WTC11 (cell line): ENCODE measurements around the gene LTBP1. TPM values are rescaled to one million over a fixed set of nuclear protein-coding genes. Genes with fewer than 3 reads are reported as not detected.

ENCODE experiments used
- ATAC-seq: fragments of 200-7000 bp; cut with Tn5 transposase; 2 replicates; pipeline ENCODE4 v1.10.0; 2021; ENCODE audit warnings: mild to moderate bottlenecking, moderate library complexity
- CTCF ChIA-PET: fragments of 300-600 bp; sonication (Branson Sonifier 250); formaldehyde crosslinking; loops from one replicate; lab custom pipeline; 2021; ENCODE audit warnings: antibody characterized with exemption; lab: Charles Lee
- POLR2A ChIA-PET: fragments of 350-600 bp; sonication (Branson Sonifier 250); formaldehyde crosslinking; loops from one replicate; lab custom pipeline; 2021; ENCODE audit warnings: antibody characterized with exemption; lab: Charles Lee
- DNase-seq: peaks from one replicate; pipeline ENCODE4 v3.0.0; 2021; ENCODE audit warnings: low spot score
- H3K27ac Mint-ChIP-seq: 2 replicates; pipeline ENCODE4 v1.8.0; 2021; ENCODE audit warnings: mixed read lengths
- H3K27me3 Mint-ChIP-seq: 2 replicates; pipeline ENCODE4 v1.8.0; 2021; ENCODE audit warnings: low read depth, mild to moderate bottlenecking, moderate library complexity, mixed read lengths
- H3K36me3 Mint-ChIP-seq: 2 replicates; pipeline ENCODE4 v1.8.0; 2021; ENCODE audit warnings: mixed read lengths
- H3K4me1 Mint-ChIP-seq: 2 replicates; pipeline ENCODE4 v1.8.0; 2022; ENCODE audit warnings: mixed read lengths
- H3K4me3 Mint-ChIP-seq: 2 replicates; pipeline ENCODE4 v1.8.0; 2021; ENCODE audit warnings: mild to moderate bottlenecking, moderate library complexity, mixed read lengths
- H3K9me3 Mint-ChIP-seq: 2 replicates; pipeline ENCODE4 v1.8.0; 2021; ENCODE audit warnings: mixed read lengths
- AFF4 ChIP-seq: sonication (generic); formaldehyde crosslinking; IDR thresholded peaks from 2 replicates; pipeline ENCODE4 v1.8.1; 2023; ENCODE audit warnings: mild to moderate bottlenecking, missing genetic modification reagents, borderline replicate concordance
- ATF2 ChIP-seq: sonication (generic); formaldehyde crosslinking; IDR thresholded peaks from 2 replicates; pipeline ENCODE4 v1.8.1; 2022; ENCODE audit warnings: low read depth, missing genetic modification reagents, borderline replicate concordance
- CDX4 ChIP-seq: fragments of 250-450 bp; sonication (Bioruptor Pico); IDR thresholded peaks from 2 replicates; pipeline ENCODE4 v1.9.0; 2021; ENCODE audit warnings: moderate library complexity, mild to moderate bottlenecking, inconsistent platforms, borderline replicate concordance
- E2F1 ChIP-seq: sonication (generic); formaldehyde crosslinking; IDR thresholded peaks from 2 replicates; pipeline ENCODE4 v1.8.0; 2022; ENCODE audit warnings: mild to moderate bottlenecking, missing genetic modification reagents
- EMX1 ChIP-seq: fragments of 250-450 bp; sonication (Bioruptor Pico); IDR thresholded peaks from 2 replicates; pipeline ENCODE4 v1.8.0; 2021; ENCODE audit warnings: mild to moderate bottlenecking
- FOXJ3 ChIP-seq: sonication (generic); formaldehyde crosslinking; IDR thresholded peaks from 2 replicates; pipeline ENCODE4 v1.9.0; 2021; ENCODE audit warnings: missing genetic modification reagents, mild to moderate bottlenecking, borderline replicate concordance
- FOXK1 ChIP-seq: sonication (generic); formaldehyde crosslinking; IDR thresholded peaks from 2 replicates; pipeline ENCODE4 v1.8.0; 2022; ENCODE audit warnings: mild to moderate bottlenecking, moderate library complexity, missing genetic modification reagents
- GRHL2 ChIP-seq: fragments of 250-450 bp; sonication (Bioruptor Pico); IDR thresholded peaks from 2 replicates; pipeline ENCODE4 v1.8.0; 2022; ENCODE audit warnings: mild to moderate bottlenecking, moderate library complexity; ENCODE audit not compliant: insufficient replicate concordance, severe bottlenecking
- HMGXB4 ChIP-seq: sonication (generic); formaldehyde crosslinking; IDR thresholded peaks from 2 replicates; pipeline ENCODE4 v1.8.1; 2023; ENCODE audit warnings: mild to moderate bottlenecking, moderate library complexity, missing genetic modification reagents
- MLX ChIP-seq: sonication (generic); formaldehyde crosslinking; IDR thresholded peaks from 2 replicates; pipeline ENCODE4 v1.8.1; 2023; ENCODE audit warnings: mild to moderate bottlenecking, missing genetic modification reagents, moderate library complexity
- NR2C2 ChIP-seq: sonication (generic); formaldehyde crosslinking; IDR thresholded peaks from 2 replicates; pipeline ENCODE4 v1.8.0; 2022; ENCODE audit warnings: mild to moderate bottlenecking, missing genetic modification reagents
- OVOL2 ChIP-seq: fragments of 250-450 bp; sonication (Bioruptor Pico); IDR thresholded peaks from 2 replicates; pipeline ENCODE4 v1.9.0; 2021; ENCODE audit warnings: mild to moderate bottlenecking, borderline replicate concordance
- PREB ChIP-seq: sonication (generic); formaldehyde crosslinking; IDR thresholded peaks from 2 replicates; pipeline ENCODE4 v1.8.1; 2022; ENCODE audit warnings: mild to moderate bottlenecking, missing genetic modification reagents, moderate library complexity, borderline replicate concordance
- PRRX2 ChIP-seq: fragments of 250-450 bp; sonication (Bioruptor Pico); IDR thresholded peaks from 2 replicates; pipeline ENCODE4 v1.8.0; 2021; ENCODE audit warnings: mild to moderate bottlenecking
- TCF7 ChIP-seq: sonication (generic); formaldehyde crosslinking; IDR thresholded peaks from 2 replicates; pipeline ENCODE4 v1.8.0; 2022; ENCODE audit warnings: mild to moderate bottlenecking, low read depth, missing genetic modification reagents, moderate library complexity
- ZBTB21 ChIP-seq: sonication (generic); formaldehyde crosslinking; IDR thresholded peaks from 2 replicates; pipeline ENCODE4 v1.8.1; 2023; ENCODE audit warnings: mild to moderate bottlenecking, missing genetic modification reagents, borderline replicate concordance
- ZNF281 ChIP-seq: sonication (generic); formaldehyde crosslinking; IDR thresholded peaks from 2 replicates; pipeline ENCODE4 v1.8.0; 2023; ENCODE audit warnings: mild to moderate bottlenecking, missing genetic modification reagents
- ZNF317 ChIP-seq: sonication (generic); formaldehyde crosslinking; IDR thresholded peaks from 2 replicates; pipeline ENCODE4 v1.8.1; 2023; ENCODE audit warnings: low read depth, mild to moderate bottlenecking, moderate library complexity, missing genetic modification reagents, borderline replicate concordance
- ZNF416 ChIP-seq: fragments of 250-450 bp; sonication (Bioruptor Pico); IDR thresholded peaks from 2 replicates; pipeline ENCODE4 v1.9.0; 2021; ENCODE audit warnings: mild to moderate bottlenecking, inconsistent platforms
- total RNA-seq: library from RNA; stranded (reverse); gene quantifications from 3 replicates; pipeline ENCODE4 v1.2.3, GENCODE V29; 2021

LTBP1 gene
- total RNA-seq, 1 experiment from 2014 or later, result 33.6 TPM

- TF ChIP-seq AFF4 (CRISPR knock-in tag) (no peak), GRHL2 (CRISPR knock-in tag) (no peak), ZNF317 (no peak), MLX (CRISPR knock-in tag) (no peak)
Observed at GRCh38 chr2:32926708-32927084, 20.1 kb upstream of the LTBP1 start (continued).

GRCh38 chr2:32930436-32930835 lies 16.3 kb upstream of the LTBP1 start:
- Mint-ChIP-seq H3K27ac (no peak overlapping the region; the same call in 1 of the 2 replicates), H3K27me3 (no peaks in the 10 kb centered on the region), H3K36me3 (peaks cover 4% of the 10 kb centered on the region; the same call in 1 of the 2 replicates), H3K4me3 (no peak overlapping the region), H3K9me3 (peaks cover 19% of the 10 kb centered on the region), H3K4me1 (peaks cover 58% of the 10 kb centered on the region)
- DNase-seq (no peak), ATAC-seq (no peak)
- CTCF ChIA-PET, result no interaction called here
- TF ChIP-seq E2F1 (CRISPR knock-in tag), result no peak
- no peak for TF ChIP-seq EMX1 (CRISPR knock-in tag)
- TF ChIP-seq ZBTB21 (CRISPR knock-in tag), result no peak
- no peak for TF ChIP-seq NR2C2
- no peak for TF ChIP-seq HMGXB4 (CRISPR knock-in tag)
- no peak for TF ChIP-seq FOXK1 (CRISPR knock-in tag)
- no peak for TF ChIP-seq TCF7
- no peak for TF ChIP-seq FOXJ3 (CRISPR knock-in tag)
- no peak for TF ChIP-seq ZNF416
- no peak for TF ChIP-seq ZNF281 (CRISPR knock-in tag)
- no peak for TF ChIP-seq OVOL2 (CRISPR knock-in tag)
- no peak for TF ChIP-seq ATF2 (CRISPR knock-in tag)
- no peak for TF ChIP-seq CDX4 (CRISPR knock-in tag)
- TF ChIP-seq PRRX2 (CRISPR knock-in tag), result no peak
- TF ChIP-seq PREB (CRISPR knock-in tag), result no peak
- POLR2A ChIA-PET, result interaction anchor here (0.5 to 0.7 kb wide), 2 partner anchors 16 to 28 kb away, joined by 3 to 4 read pairs; no protein-coding TSS in a partner anchor
